Common myeloid progenitor, CD34-positive (primary cell): Measurements from ENCODE around the gene ADRB1.

Experiments
- CTCF ChIA-PET: fragments of 350-600 bp; sonication (Branson Sonifier 250); formaldehyde crosslinking; loops from one replicate; lab custom pipeline; 2021; ENCODE audit warnings: antibody characterized with exemption; lab: Charles Lee
- POLR2A ChIA-PET: fragments of 350-600 bp; sonication (Branson Sonifier 250); formaldehyde crosslinking; loops from one replicate; lab custom pipeline; 2021; ENCODE audit warnings: antibody characterized with exemption; lab: Charles Lee
- DNase-seq, 3 donors: peaks; one replicate each; pipeline versions ENCODE4 v3.0.0 to v3.0.0-alpha.2; 2013
- H3K27ac ChIP-seq, 2 experiments: 1 replicate in 1 of 2; 2 replicates in 1 of 2; pipeline ENCODE4 v1.7.0; 2013; ENCODE audit warnings: inconsistent platforms in 2 of 2, low read length in 2 of 2, mild to moderate bottlenecking in 2 of 2, low read depth in 1 of 2, moderate library complexity in 1 of 2; ENCODE audit not compliant: severe bottlenecking in 2 of 2, insufficient read depth in 1 of 2, poor library complexity in 1 of 2
- H3K27me3 ChIP-seq, 5 experiments: replicated peaks in 2 of 5; 1 replicate in 3 of 5; 2 replicates in 2 of 5; pipeline versions ENCODE4 v1.6.1 to v1.7.0; 2013; ENCODE audit warnings: low read length in 4 of 5, mild to moderate bottlenecking in 2 of 5, moderate library complexity in 2 of 5, inconsistent platforms in 1 of 5; ENCODE audit not compliant: insufficient read depth in 5 of 5, control insufficient read depth in 4 of 5
- H3K36me3 ChIP-seq, 4 experiments: 1 replicate in 2 of 4; 2 replicates in 2 of 4; pipeline versions ENCODE4 v1.6.1 to v1.7.0; 2013; ENCODE audit warnings: low read length in 3 of 4, control low read depth in 1 of 4, mild to moderate bottlenecking in 1 of 4; ENCODE audit not compliant: control insufficient read depth in 4 of 4, insufficient read depth in 4 of 4
- H3K4me1 ChIP-seq, 4 experiments: 1 replicate in 3 of 4; 2 replicates in 1 of 4; pipeline versions ENCODE4 v1.6.1 to v1.7.1; 2013; ENCODE audit warnings: low read length in 3 of 4, mild to moderate bottlenecking in 3 of 4, control low read depth in 1 of 4, inconsistent platforms in 1 of 4, moderate library complexity in 1 of 4; ENCODE audit not compliant: control insufficient read depth in 4 of 4, insufficient read depth in 4 of 4; ENCODE audit errors: control extremely low read depth in 1 of 4
- H3K4me3 ChIP-seq, 7 experiments: 1 replicate in 4 of 7; 2 replicates in 3 of 7; pipeline versions ENCODE4 v1.5.1 to v1.7.0; 2013; ENCODE audit warnings: mild to moderate bottlenecking in 7 of 7, low read length in 6 of 7, moderate library complexity in 6 of 7, inconsistent platforms in 2 of 7, low read depth in 2 of 7, control low read depth in 1 of 7; ENCODE audit not compliant: insufficient read depth in 4 of 7, control insufficient read depth in 1 of 7; ENCODE audit errors: extremely low read depth in 1 of 7
- H3K9me3 ChIP-seq, 5 experiments: 1 replicate in 4 of 5; 2 replicates in 1 of 5; pipeline versions ENCODE4 v1.6.1 to v1.7.1; 2013; ENCODE audit warnings: low read length in 4 of 5, mild to moderate bottlenecking in 2 of 5, inconsistent platforms in 1 of 5, low read depth in 1 of 5, moderate library complexity in 1 of 5; ENCODE audit not compliant: control insufficient read depth in 4 of 5, insufficient read depth in 2 of 5; ENCODE audit errors: control extremely low read depth in 1 of 5
- WGBS: methylation state at CpG from one replicate; pipeline ENCODE4 v1.1.5; 2013; ENCODE audit not compliant: insufficient coverage; 5-methylcytosine and 5-hydroxymethylcytosine counted together

ADRB1 gene

GRCh38 chr10:114025611-114026130, 18.0 kb upstream of the ADRB1 start:
- Histone ChIP-seq H3K4me3 (peak overlapping the region in 3 of 7 experiments; percentile 17 to 36 (median 34)), H3K9me3 (no peaks in the 10 kb centered on the region), H3K36me3 (no peaks in the 10 kb centered on the region), H3K27me3 (no peaks in the 10 kb centered on the region), H3K4me1 (peaks cover 6 to 28% (median 21%) of the 10 kb centered on the region in 4 experiments), H3K27ac (no peak overlapping the region)
- no peak for DNase-seq
- ChIA-PET POLR2A (no interaction called here), CTCF (interaction anchor here (1.4 to 2.1 kb wide), 2 partner anchors 10 to 81 kb away, joined by 3 to 8 read pairs; no protein-coding TSS in a partner anchor)
- WGBS, result 81% methylated on average over 8 of the region's 12 CpGs

DNA sequence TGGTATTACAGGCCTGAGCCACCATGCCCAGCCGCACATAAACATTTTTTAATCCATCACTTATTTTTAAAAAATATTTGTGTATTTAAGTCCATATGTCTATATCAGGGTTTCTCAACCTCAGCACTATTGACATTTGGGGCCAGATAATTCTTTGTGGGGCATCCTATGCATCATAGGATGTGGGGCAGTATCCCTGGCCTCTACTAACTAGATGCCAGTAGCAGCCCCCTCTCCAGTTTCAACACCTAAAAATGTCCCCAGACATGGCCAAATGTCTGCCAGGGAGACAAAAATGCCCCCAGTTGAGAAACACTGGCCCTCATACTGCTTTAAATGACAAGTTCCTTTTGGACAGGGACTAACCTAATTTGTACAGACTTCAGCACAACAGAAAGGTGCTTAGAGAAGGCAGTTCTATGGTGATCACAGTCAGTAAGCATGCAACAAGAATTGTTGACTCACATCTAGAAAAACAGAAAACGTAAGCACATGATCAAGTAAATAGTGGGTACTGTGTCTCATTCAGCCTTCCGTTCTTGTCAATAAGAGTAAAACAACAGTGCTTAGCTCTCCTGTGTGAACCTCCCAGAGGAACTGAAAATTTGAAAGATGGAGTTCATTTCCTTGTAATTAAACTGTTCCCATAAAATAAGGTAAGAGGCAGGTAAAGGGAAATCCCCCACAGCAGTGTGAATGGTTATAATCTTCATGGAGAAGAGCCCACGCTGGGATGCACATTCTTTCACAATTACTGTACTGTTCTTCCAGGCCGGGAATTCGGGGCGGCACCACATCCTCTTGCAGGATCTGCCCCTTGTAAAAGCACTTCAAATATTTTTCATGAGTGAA, 17.3 kb upstream of the ADRB1 start:
- WGBS, result 88% methylated on average over 2 of the region's 7 CpGs

DNA sequence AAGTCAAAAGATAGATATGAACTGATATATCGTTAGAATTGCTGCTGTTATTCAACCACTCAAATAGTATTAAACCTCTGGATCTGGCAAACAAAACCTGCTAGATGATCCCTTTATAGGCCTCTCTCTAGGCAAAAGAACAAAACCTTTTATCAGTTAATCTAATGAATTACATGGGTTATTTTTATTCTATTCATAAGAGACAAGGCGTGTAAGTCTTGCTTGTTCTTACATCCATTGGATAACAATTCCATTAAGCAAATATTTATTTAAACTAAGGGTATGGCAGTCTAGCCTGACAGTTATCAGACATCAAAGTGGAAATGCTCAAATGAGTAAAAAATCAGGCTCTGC, 16.6 kb upstream of the ADRB1 start:
- no peak for DNase-seq
- peaks cover 4 to 26% (median 19%) of the 10 kb centered on the region in 4 experiments for H3K4me1 ChIP-seq
- H3K27me3 ChIP-seq, result no peaks in the 10 kb centered on the region
- H3K36me3 ChIP-seq, result no peaks in the 10 kb centered on the region
- ChIA-PET CTCF (no interaction called here), POLR2A (no interaction called here)
- H3K27ac ChIP-seq, result no peak overlapping the region
- H3K4me3 ChIP-seq, result no peak overlapping the region
- H3K9me3 ChIP-seq, result no peaks in the 10 kb centered on the region
- WGBS, result no CpG with 5 or more reads among the region's 2 CpGs

More for the DNA sequence above, 17.3 kb upstream of the ADRB1 start:
- H3K27me3 ChIP-seq, result no peaks in the 10 kb centered on the region
- no peaks in the 10 kb centered on the region for H3K9me3 ChIP-seq
- CTCF ChIA-PET, result interaction anchor here (1.4 to 2.1 kb wide), 2 partner anchors 9 to 82 kb away, joined by 3 to 8 read pairs; no protein-coding TSS in a partner anchor
- H3K4me3 ChIP-seq, result no peak overlapping the region
- POLR2A ChIA-PET, result no interaction called here
- no peaks in the 10 kb centered on the region for H3K36me3 ChIP-seq
- peaks cover 4 to 26% (median 20%) of the 10 kb centered on the region in 4 experiments for H3K4me1 ChIP-seq
- DNase-seq, result no peak
- no peak overlapping the region for H3K27ac ChIP-seq

GRCh38 chr10:114027951-114028350, 15.7 kb upstream of the ADRB1 start:
- WGBS, result 73% methylated on average over 3 of the region's 3 CpGs
- Histone ChIP-seq H3K36me3 (no peaks in the 10 kb centered on the region), H3K4me3 (no peak overlapping the region), H3K4me1 (peaks cover 4 to 26% (median 19%) of the 10 kb centered on the region in 4 experiments), H3K27me3 (no peaks in the 10 kb centered on the region), H3K27ac (no peak overlapping the region), H3K9me3 (no peaks in the 10 kb centered on the region)
- CTCF ChIA-PET, result no interaction called here
- POLR2A ChIA-PET, result no interaction called here
- no peak for DNase-seq

- POLR2A ChIA-PET, result no interaction called here
- no peak for DNase-seq
- H3K4me3 ChIP-seq, result no peak overlapping the region
- WGBS, result 93% methylated on average over 2 of the region's 4 CpGs
- CTCF ChIA-PET, result no interaction called here
- H3K4me1 ChIP-seq, result peaks cover 4 to 26% (median 19%) of the 10 kb centered on the region in 4 experiments
- H3K36me3 ChIP-seq, result no peaks in the 10 kb centered on the region
- no peaks in the 10 kb centered on the region for H3K9me3 ChIP-seq
- no peak overlapping the region for H3K27ac ChIP-seq
- H3K27me3 ChIP-seq, result peaks cover 0 to 2% (median 0%) of the 10 kb centered on the region in 5 experiments
Measured at GRCh38 chr10:114028425-114028824, 15.2 kb upstream of the ADRB1 start.

DNA sequence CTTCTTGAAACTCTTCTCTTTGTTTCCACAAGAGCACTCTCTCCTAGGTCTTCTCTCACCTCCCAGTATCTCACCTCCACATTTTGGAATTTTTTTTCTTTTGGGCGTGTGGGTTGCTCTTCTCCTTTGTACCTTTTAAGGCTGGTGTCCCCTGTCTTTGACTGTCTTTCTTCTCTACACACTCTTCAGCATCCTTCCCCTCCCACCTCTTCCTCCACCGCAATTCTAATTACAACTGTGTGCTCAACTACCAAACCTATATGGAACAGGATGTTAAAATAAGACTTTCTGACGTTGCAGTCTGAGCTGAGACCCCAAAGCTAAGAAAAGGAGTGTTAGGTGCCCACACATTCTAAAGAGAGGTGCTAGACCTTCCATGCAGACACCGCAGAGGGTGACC, 14.0 kb upstream of the ADRB1 start:
- Histone ChIP-seq H3K9me3 (no peaks in the 10 kb centered on the region), H3K27me3 (peaks cover 0 to 2% (median 0%) of the 10 kb centered on the region in 5 experiments), H3K27ac (no peak overlapping the region), H3K36me3 (no peaks in the 10 kb centered on the region), H3K4me3 (no peak overlapping the region), H3K4me1 (peaks cover under 1 to 19% (median 15%) of the 10 kb centered on the region in 4 experiments)
- POLR2A ChIA-PET, result no interaction called here
- DNase-seq, result no peak
- 100% methylated on average over 1 of the region's 4 CpGs for WGBS
- CTCF ChIA-PET, result interaction anchor here (1.6 to 3.2 kb wide), 2 partner anchors 13 to 27 kb away, joined by 3 to 13 read pairs; no protein-coding TSS in a partner anchor

- Histone ChIP-seq H3K9me3 (no peaks in the 10 kb centered on the region), H3K27ac (no peak overlapping the region), H3K27me3 (peaks cover 0 to 2% (median 0%) of the 10 kb centered on the region in 5 experiments), H3K4me1 (peaks cover 0 to 14% (median 10%) of the 10 kb centered on the region in 4 experiments), H3K4me3 (no peak overlapping the region), H3K36me3 (no peaks in the 10 kb centered on the region)
- WGBS, result 100% methylated on average over 4 of the region's 6 CpGs
- POLR2A ChIA-PET, result no interaction called here
- DNase-seq, result no peak
- CTCF ChIA-PET, result interaction anchor here (1.6 to 3.2 kb wide), 2 partner anchors 12 to 28 kb away, joined by 3 to 13 read pairs; no protein-coding TSS in a partner anchor
Measured at GRCh38 chr10:114030140-114030539, 13.5 kb upstream of the ADRB1 start.
